H9 (cell line): ENCODE results near the gene ZNF764. TPM values are rescaled to one million over a fixed set of nuclear protein-coding genes. Genes with fewer than 3 reads are reported as not detected.
A peak's percentile ranks its signal among the peaks of the same experiment; 100 is the strongest.

Experiments used
- DNase-seq: peaks from one replicate; pipeline ENCODE4 v3.0.0-alpha.2; 2017
- H2AFZ ChIP-seq: one replicate; pipeline ENCODE4 v1.6.1; 2013; ENCODE audit warnings: mild to moderate bottlenecking, low read length, control low read depth, moderate library complexity
- H2AK5ac ChIP-seq: 2 replicates; pipeline ENCODE4 v1.6.1; 2013; ENCODE audit warnings: low read length, control low read depth, mixed read lengths; ENCODE audit not compliant: insufficient read length
- H2BK120ac ChIP-seq: one replicate; pipeline ENCODE4 v1.6.1; 2013; ENCODE audit warnings: low read depth, mild to moderate bottlenecking, low read length, control low read depth, inconsistent platforms; ENCODE audit not compliant: poor library complexity, severe bottlenecking
- H2BK12ac ChIP-seq: 2 replicates; pipeline ENCODE4 v1.6.1; 2013; ENCODE audit warnings: low read length, control low read depth, mixed read lengths, low read depth; ENCODE audit not compliant: insufficient read length
- H2BK15ac ChIP-seq: 2 replicates; pipeline ENCODE4 v1.6.1; 2013; ENCODE audit warnings: low read depth, low read length, control low read depth
- H2BK20ac ChIP-seq: one replicate; pipeline ENCODE4 v1.6.1; 2013; ENCODE audit warnings: low read depth, mild to moderate bottlenecking, low read length, control low read depth, inconsistent platforms; ENCODE audit not compliant: poor library complexity, severe bottlenecking
- H2BK5ac ChIP-seq: 2 replicates; pipeline ENCODE4 v1.6.1; 2013; ENCODE audit warnings: low read length, control low read depth, mixed read lengths; ENCODE audit not compliant: insufficient read length
- H3K14ac ChIP-seq: 2 replicates; pipeline ENCODE4 v1.6.1; 2013; ENCODE audit warnings: low read length, control low read depth; ENCODE audit not compliant: insufficient read depth
- H3K18ac ChIP-seq: 2 replicates; pipeline ENCODE4 v1.6.1; 2013; ENCODE audit warnings: low read depth, mild to moderate bottlenecking, mixed read lengths, low read length, control low read depth; ENCODE audit not compliant: insufficient read length
- H3K23ac ChIP-seq: 2 replicates; pipeline ENCODE4 v1.6.1; 2013; ENCODE audit warnings: low read length, control low read depth, mixed read lengths, low read depth; ENCODE audit not compliant: insufficient read length
- H3K23me2 ChIP-seq: 2 replicates; pipeline ENCODE4 v1.6.1; 2013; ENCODE audit warnings: low read depth, mild to moderate bottlenecking, mixed read lengths, low read length, control low read depth; ENCODE audit not compliant: insufficient read length, poor library complexity, severe bottlenecking
- H3K27ac ChIP-seq: 2 replicates; pipeline ENCODE4 v1.5.1; 2013; ENCODE audit warnings: low read length, control low read depth, mixed read lengths, low read depth; ENCODE audit not compliant: insufficient read length
- H3K27me3 ChIP-seq: 2 replicates; pipeline ENCODE4 v1.6.1; 2013; ENCODE audit warnings: low read length, control low read depth, inconsistent platforms; ENCODE audit not compliant: insufficient read depth
- H3K4ac ChIP-seq: 2 replicates; pipeline ENCODE4 v1.6.1; 2013; ENCODE audit warnings: low read depth, mild to moderate bottlenecking, control low read depth, inconsistent platforms, low read length, moderate library complexity
- H3K4me1 ChIP-seq: 2 replicates; pipeline ENCODE4 v1.6.1; 2013; ENCODE audit warnings: low read length, control low read depth, inconsistent platforms; ENCODE audit not compliant: insufficient read depth
- H3K4me2 ChIP-seq: 2 replicates; pipeline ENCODE4 v1.6.1; 2013; ENCODE audit warnings: low read length, control low read depth, mixed read lengths; ENCODE audit not compliant: insufficient read length, insufficient read depth
- H3K56ac ChIP-seq: 2 replicates; pipeline ENCODE4 v1.6.1; 2013; ENCODE audit warnings: low read depth, mild to moderate bottlenecking, mixed read lengths, low read length, control low read depth; ENCODE audit not compliant: insufficient read length
- H3K79me1 ChIP-seq: 2 replicates; pipeline ENCODE4 v1.6.1; 2013; ENCODE audit warnings: low read depth, mild to moderate bottlenecking, moderate library complexity, low read length, control low read depth, inconsistent platforms; ENCODE audit not compliant: insufficient read depth, poor library complexity, severe bottlenecking
- H3K79me2 ChIP-seq: 2 replicates; pipeline ENCODE4 v1.6.1; 2013; ENCODE audit warnings: low read length, control low read depth, inconsistent platforms; ENCODE audit not compliant: insufficient read depth
- H3K9ac ChIP-seq: 2 replicates; pipeline ENCODE4 v1.6.1; 2013; ENCODE audit warnings: low read length, control low read depth, mixed read lengths; ENCODE audit not compliant: insufficient read length; ENCODE audit errors: extremely low read depth
- H3K9me3 ChIP-seq: one replicate; pipeline ENCODE4 v1.6.1; 2013; ENCODE audit warnings: low read depth, low read length, inconsistent platforms; ENCODE audit not compliant: control insufficient read depth
- H3T11ph ChIP-seq: one replicate; pipeline ENCODE4 v1.6.1; 2013; ENCODE audit warnings: mild to moderate bottlenecking, low read length, control low read depth, inconsistent platforms
- H4K20me1 ChIP-seq: one replicate; pipeline ENCODE4 v1.6.1; 2013; ENCODE audit not compliant: control insufficient read depth, insufficient read length, insufficient read depth
- H4K5ac ChIP-seq: 2 replicates; pipeline ENCODE4 v1.6.1; 2013; ENCODE audit warnings: low read depth, mild to moderate bottlenecking, mixed read lengths, low read length, control low read depth; ENCODE audit not compliant: insufficient read length
- H4K8ac ChIP-seq: replicated peaks from 2 replicates; pipeline ENCODE4 v1.6.1; 2013; ENCODE audit warnings: low read length, control low read depth, mixed read lengths, low read depth; ENCODE audit not compliant: insufficient read length
- H4K91ac ChIP-seq: 2 replicates; pipeline ENCODE4 v1.6.1; 2013; ENCODE audit warnings: low read depth, mild to moderate bottlenecking, moderate library complexity, mixed read lengths, low read length, control low read depth; ENCODE audit not compliant: insufficient read length
- H3K27ac Mint-ChIP-seq, 3 experiments: 2 replicates in 2 of 3; 3 replicates in 1 of 3; pipeline ENCODE4 v1.8.0; 2020 to 2021; ENCODE audit warnings: mixed read lengths in 3 of 3, mild to moderate bottlenecking in 1 of 3, moderate library complexity in 1 of 3
- H3K27me3 Mint-ChIP-seq: 2 replicates; pipeline ENCODE4 v1.8.0; 2021; ENCODE audit warnings: low read depth, mild to moderate bottlenecking, moderate library complexity, mixed read lengths
- H3K36me3 Mint-ChIP-seq, 3 experiments: 2 replicates in 2 of 3; 3 replicates in 1 of 3; pipeline ENCODE4 v1.8.0; 2020 to 2021; ENCODE audit warnings: low read depth in 3 of 3, mixed read lengths in 3 of 3; ENCODE audit not compliant: insufficient read depth in 1 of 3
- H3K4me1 Mint-ChIP-seq, 2 experiments: 2 replicates each; pipeline ENCODE4 v1.8.0; 2020; ENCODE audit warnings: mixed read lengths in 2 of 2
- H3K4me3 Mint-ChIP-seq, 2 experiments: 2 replicates in 1 of 2; 3 replicates in 1 of 2; pipeline ENCODE4 v1.8.0; 2020 to 2021; ENCODE audit warnings: mild to moderate bottlenecking in 2 of 2, mixed read lengths in 2 of 2, moderate library complexity in 1 of 2
- H3K9me3 Mint-ChIP-seq, 2 experiments: 2 replicates in 1 of 2; 3 replicates in 1 of 2; pipeline ENCODE4 v1.8.0; 2020; ENCODE audit warnings: mild to moderate bottlenecking in 2 of 2, mixed read lengths in 2 of 2, moderate library complexity in 1 of 2
- CTCF ChIP-seq: fragments of 200-600 bp; sonication (generic); conservative IDR thresholded peaks from 3 replicates; pipeline ENCODE4 v1.8.0; 2021; ENCODE audit warnings: antibody characterized with exemption, mild to moderate bottlenecking
- WGBS: extraction: QIAGEN DNeasy Blood & Tissue Kit; methylation state at CpG from one replicate; pipeline ENCODE4 v1.1.7; 2013; ENCODE audit warnings: missing lambda C conversion rate, low lambda C conversion rate, mixed read lengths; ENCODE audit not compliant: insufficient read length; ENCODE audit errors: extremely low coverage; 5-methylcytosine and 5-hydroxymethylcytosine counted together
- total RNA-seq: library from RNA; stranded (reverse); gene quantifications from 2 replicates; pipeline ENCODE4 v1.2.1, GENCODE V29; 2021

The ZNF764 gene
- total RNA-seq, 1 experiment from 2014 or later: 11.4 TPM

GRCh38 chr16:30527635-30528178, 30.5 kb downstream of the ZNF764 start:
- H2AK5ac ChIP-seq: no peak overlapping the region
- H2BK15ac ChIP-seq: no peak overlapping the region
- no peak overlapping the region for H4K91ac ChIP-seq
- no peak overlapping the region for H3K56ac ChIP-seq
- H2AFZ ChIP-seq: peak overlapping the region; percentile 61
- no peak overlapping the region for H3T11ph ChIP-seq
- Mint-ChIP-seq H3K27ac (peak overlapping the region; percentile 88 to 92 (median 90)), H3K9me3 (no peaks in the 10 kb centered on the region), H3K4me3 (peak overlapping the region; percentile 74 to 84), H3K27me3 (no peaks in the 10 kb centered on the region), H3K36me3 (peaks cover 2 to 32% (median 21%) of the 10 kb centered on the region in 3 experiments; a peak in 5 of 7 replicates), H3K4me1 (peaks cover 16% of the 10 kb centered on the region in 2 experiments)
- no peaks in the 10 kb centered on the region for H3K79me2 ChIP-seq
- H2BK5ac ChIP-seq: peak overlapping the region; percentile 65
- no peak overlapping the region for H2BK12ac ChIP-seq
- no peak overlapping the region for H3K23ac ChIP-seq
- H3K14ac ChIP-seq: peak overlapping the region; percentile 76; the same call in 1 of the 2 replicates
- TF ChIP-seq CTCF: no peak
- no CpG with 5 or more reads among the region's 14 CpGs for WGBS
- H2BK120ac ChIP-seq: no peak overlapping the region
- peak overlapping the region; percentile 83 for H3K4me2 ChIP-seq
- H4K5ac ChIP-seq: no peak overlapping the region
- peak overlapping the region; percentile 65 for H3K27ac ChIP-seq
- H3K18ac ChIP-seq: peak overlapping the region; percentile 90
- no peaks in the 10 kb centered on the region for H3K79me1 ChIP-seq
- H3K9ac ChIP-seq: peak overlapping the region; percentile 70
- H3K23me2 ChIP-seq: peaks cover 15% of the 10 kb centered on the region
- H3K27me3 ChIP-seq: no peaks in the 10 kb centered on the region
- DNase-seq: no peak
- no peak overlapping the region for H3K4ac ChIP-seq
- H3K4me1 ChIP-seq: peaks cover 2% of the 10 kb centered on the region; the same call in 1 of the 2 replicates
- H4K8ac ChIP-seq: no peak overlapping the region
- no peak overlapping the region for H2BK20ac ChIP-seq
- no peaks in the 10 kb centered on the region for H3K9me3 ChIP-seq
- H4K20me1 ChIP-seq: no peaks in the 10 kb centered on the region
